CD8-positive, alpha-beta memory T cell (primary cell): Measurements from ENCODE around the gene TMEM184A. TPM values are rescaled to one million over a fixed set of nuclear protein-coding genes. Genes with fewer than 3 reads are reported as not detected.
A peak's percentile ranks its signal among the peaks of the same experiment; 100 is the strongest.

ENCODE experiments used
- CTCF ChIA-PET: fragments of 350-600 bp; sonication (Branson Sonifier 250); formaldehyde crosslinking; loops from one replicate; lab custom pipeline; 2021; ENCODE audit warnings: antibody characterized with exemption; lab: Charles Lee
- POLR2A ChIA-PET: fragments of 350-600 bp; sonication (Branson Sonifier 250); formaldehyde crosslinking; loops from one replicate; lab custom pipeline; 2021; ENCODE audit warnings: antibody characterized with exemption; lab: Charles Lee
- DNase-seq, 5 donors: peaks; one replicate each; pipeline versions ENCODE4 v3.0.0 to v3.0.0-alpha.2; 2020 to 2022; ENCODE audit warnings: mixed read lengths in 1 of 5
- H3K27ac ChIP-seq: one replicate; pipeline ENCODE4 v1.7.0; 2013; ENCODE audit warnings: low read depth, mild to moderate bottlenecking, low read length, moderate library complexity
- H3K27me3 ChIP-seq: 2 replicates; pipeline ENCODE4 v1.7.0; 2013; ENCODE audit warnings: low read length, mild to moderate bottlenecking; ENCODE audit not compliant: insufficient read depth, poor library complexity, severe bottlenecking
- H3K36me3 ChIP-seq: 2 replicates; pipeline ENCODE4 v1.7.0; 2013; ENCODE audit warnings: mild to moderate bottlenecking, low read length, moderate library complexity; ENCODE audit not compliant: insufficient read depth
- H3K4me1 ChIP-seq: 2 replicates; pipeline ENCODE4 v1.7.0; 2013; ENCODE audit warnings: mild to moderate bottlenecking, low read length, moderate library complexity; ENCODE audit not compliant: insufficient read depth
- H3K4me3 ChIP-seq: 2 replicates; pipeline ENCODE4 v1.7.0; 2013; ENCODE audit warnings: mild to moderate bottlenecking, low read length
- H3K9me3 ChIP-seq: 2 replicates; pipeline ENCODE4 v1.7.0; 2013; ENCODE audit warnings: mild to moderate bottlenecking, low read length
- H3K27ac Mint-ChIP-seq, 8 donors: one replicate each; pipeline ENCODE4 v1.8.0; 2020 to 2021; ENCODE audit warnings: mixed read lengths in 8 of 8, mild to moderate bottlenecking in 6 of 8, inconsistent platforms in 3 of 8, moderate library complexity in 3 of 8
- H3K27me3 Mint-ChIP-seq, 2 donors: one replicate each; pipeline ENCODE4 v1.8.0; 2020 to 2021; ENCODE audit warnings: mixed read lengths in 2 of 2, mild to moderate bottlenecking in 1 of 2, moderate library complexity in 1 of 2
- H3K36me3 Mint-ChIP-seq, 3 donors: one replicate each; pipeline ENCODE4 v1.8.0; 2020 to 2021; ENCODE audit warnings: mixed read lengths in 3 of 3, inconsistent platforms in 1 of 3, mild to moderate bottlenecking in 1 of 3
- H3K4me1 Mint-ChIP-seq, 3 donors: one replicate each; pipeline ENCODE4 v1.8.0; 2020 to 2021; ENCODE audit warnings: mixed read lengths in 3 of 3, inconsistent platforms in 1 of 3, mild to moderate bottlenecking in 1 of 3
- H3K4me3 Mint-ChIP-seq, 7 donors: one replicate each; pipeline ENCODE4 v1.8.0; 2020 to 2021; ENCODE audit warnings: mixed read lengths in 7 of 7, mild to moderate bottlenecking in 6 of 7, moderate library complexity in 4 of 7, inconsistent platforms in 2 of 7
- H3K9me3 Mint-ChIP-seq, 5 donors: one replicate each; pipeline ENCODE4 v1.8.0; 2020 to 2022; ENCODE audit warnings: mixed read lengths in 5 of 5, mild to moderate bottlenecking in 3 of 5, moderate library complexity in 2 of 5, inconsistent platforms in 1 of 5
- polyA plus RNA-seq: library from polyadenylated mRNA; unstranded; fragments of 300-500 nt; fragmentation: Illumina TruSeq; gene quantifications from one replicate; pipeline ENCODE4 v1.2.3, GENCODE V29; 2021
- total RNA-seq, 2 experiments: library from RNA; stranded (reverse); gene quantifications; one replicate each; pipeline ENCODE4 v1.2.3, GENCODE V29; 2021

TMEM184A gene
- total and polyA plus RNA-seq, 3 experiments from 2014 or later: not detected

DNA sequence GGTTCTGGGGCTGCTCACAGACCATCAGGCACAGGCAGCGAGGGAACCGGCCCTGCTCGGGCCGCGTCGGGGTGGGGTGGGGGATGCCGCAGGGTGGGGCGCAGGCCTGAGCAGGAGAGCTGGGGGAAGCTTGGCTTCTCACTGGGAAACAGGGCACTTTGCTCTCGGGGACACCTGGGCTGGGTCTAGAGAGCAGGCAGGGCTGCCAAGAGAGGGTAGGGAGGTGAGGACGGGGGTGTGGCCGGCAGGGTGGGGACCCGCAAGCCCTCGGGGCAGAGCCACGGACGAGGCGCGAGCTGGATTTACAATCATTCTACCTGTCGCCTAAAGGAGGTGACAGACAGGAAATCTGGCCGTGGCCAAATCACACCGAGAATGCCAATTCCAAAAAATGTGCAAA is 62.9 kb downstream of the TMEM184A start:
- no peaks in the 10 kb centered on the region for H3K9me3 ChIP-seq
- H3K36me3 ChIP-seq: peaks cover 10% of the 10 kb centered on the region
- Mint-ChIP-seq H3K4me1 (peaks cover 0 to 4% (median 0%) of the 10 kb centered on the region in 3 donors), H3K4me3 (no peak overlapping the region), H3K27me3 (peaks cover 0 to 3% of the 10 kb centered on the region in 2 donors), H3K27ac (peak overlapping the region in 1 of 8 donors; percentile 33), H3K9me3 (no peaks in the 10 kb centered on the region), H3K36me3 (peaks cover 8 to 82% (median 12%) of the 10 kb centered on the region in 3 donors)
- no peak for DNase-seq
- H3K4me3 ChIP-seq: no peak overlapping the region
- H3K4me1 ChIP-seq: no peaks in the 10 kb centered on the region
- ChIA-PET CTCF (interaction anchor here (1.3 kb wide), 1 partner anchor 19 kb away, joined by 5 read pairs; no protein-coding TSS in a partner anchor), POLR2A (no interaction called here)
- no peak overlapping the region for H3K27ac ChIP-seq
- no peaks in the 10 kb centered on the region for H3K27me3 ChIP-seq

DNA sequence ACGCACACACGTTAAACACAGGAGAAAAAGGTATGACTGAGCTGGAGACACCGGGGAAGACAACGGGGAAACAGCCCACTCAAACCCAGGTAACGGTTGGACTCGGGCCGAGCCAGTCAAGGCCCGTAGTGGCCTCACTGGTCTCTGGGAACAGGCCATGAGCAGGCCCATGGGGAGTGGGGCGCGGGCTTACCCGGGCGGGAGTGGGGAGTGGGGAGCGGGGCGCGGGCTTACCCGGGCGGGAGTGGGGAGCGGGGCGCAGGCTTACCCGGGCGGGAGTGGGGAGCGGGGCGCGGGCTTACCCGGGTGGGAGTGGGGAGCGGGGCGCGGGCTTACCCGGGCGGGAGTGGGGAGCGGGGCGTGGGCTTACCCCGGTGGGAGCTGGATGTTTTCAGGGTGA is 63.4 kb downstream of the TMEM184A start:
- Mint-ChIP-seq H3K27me3 (peaks cover 0 to 3% of the 10 kb centered on the region in 2 donors), H3K4me3 (peak overlapping the region in 1 of 7 donors; percentile 40), H3K27ac (no peak overlapping the region), H3K4me1 (peaks cover 0 to 4% (median 0%) of the 10 kb centered on the region in 3 donors), H3K9me3 (no peaks in the 10 kb centered on the region), H3K36me3 (peaks cover 8 to 81% (median 12%) of the 10 kb centered on the region in 3 donors)
- H3K36me3 ChIP-seq: peaks cover 10% of the 10 kb centered on the region
- no peaks in the 10 kb centered on the region for H3K9me3 ChIP-seq
- POLR2A ChIA-PET: no interaction called here
- no peaks in the 10 kb centered on the region for H3K4me1 ChIP-seq
- no peak overlapping the region for H3K27ac ChIP-seq
- no peak for DNase-seq
- H3K27me3 ChIP-seq: no peaks in the 10 kb centered on the region
- H3K4me3 ChIP-seq: no peak overlapping the region
- CTCF ChIA-PET: interaction anchor here (1.3 kb wide), 1 partner anchor 19 kb away, joined by 5 read pairs; no protein-coding TSS in a partner anchor

Other genes starting within 250 kb of the TMEM184A start
- 1 to 10 TPM; 2.1 to 2.3 TPM for gene MICALL2, start 96.7 kb downstream of the TMEM184A start, total RNA-seq
- gene MICALL2, start 96.7 kb downstream of the TMEM184A start, polyA plus RNA-seq: 0.71 TPM
- gene INTS1, start 51.8 kb downstream of the TMEM184A start, total RNA-seq: 100 to 1,000 TPM in 1 of 2 experiments, 10 to 100 TPM in 1; 96.6 to 111 TPM
- 26.1 TPM for gene INTS1, start 51.8 kb downstream of the TMEM184A start, polyA plus RNA-seq
- gene MAFK, start 25.5 kb downstream of the TMEM184A start, total RNA-seq: 10 to 100 TPM; 36.6 to 41.1 TPM
- gene MAFK, start 25.5 kb downstream of the TMEM184A start, polyA plus RNA-seq: 0.85 TPM
- 10 to 100 TPM; 71.0 to 80.7 TPM for gene PSMG3, start 13.8 kb upstream of the TMEM184A start, total RNA-seq
- 51.3 TPM for gene PSMG3, start 13.8 kb upstream of the TMEM184A start, polyA plus RNA-seq
- gene ELFN1, start 114.1 kb upstream of the TMEM184A start, total RNA-seq: under 1 TPM; 0.15 to 0.22 TPM
- 0.20 TPM for gene ELFN1, start 114.1 kb upstream of the TMEM184A start, polyA plus RNA-seq